Posterior vena cava (tissue), 2 donors: ENCODE data around the gene PER2. TPM values are rescaled to one million over a fixed set of nuclear protein-coding genes. Genes with fewer than 3 reads are reported as not detected.
A peak's percentile ranks its signal among the peaks of the same experiment; 100 is the strongest.

Experiments
- DNase-seq: peaks from one replicate; pipeline ENCODE4 v3.0.0-alpha.2; 2020; ENCODE audit warnings: low spot score
- intact Hi-C, 2 donors: fragments of 100-400 bp; cut with DNase I; formaldehyde crosslinking; loops; one replicate each; pipeline versions ENCODE4 v1.14.1 to v1.14.2; 2022 to 2023
- total RNA-seq, 2 donors: library from RNA; stranded (reverse); fragmentation: NEBNext Ultra II Directional; extraction: Animal tissue kit (Norgen Biotek cat#: 25700); gene quantifications; one replicate each; pipeline ENCODE4 v1.2.1, GENCODE V29; 2021
- donor health status: DM: yes; HTN: yes; CAD: no.
- donor health status: DM: yes; HTN: yes; CAD: no.

PER2 gene
- total RNA-seq, 2 donors from 2014 or later, result 10.1 to 16.8 TPM

DNA sequence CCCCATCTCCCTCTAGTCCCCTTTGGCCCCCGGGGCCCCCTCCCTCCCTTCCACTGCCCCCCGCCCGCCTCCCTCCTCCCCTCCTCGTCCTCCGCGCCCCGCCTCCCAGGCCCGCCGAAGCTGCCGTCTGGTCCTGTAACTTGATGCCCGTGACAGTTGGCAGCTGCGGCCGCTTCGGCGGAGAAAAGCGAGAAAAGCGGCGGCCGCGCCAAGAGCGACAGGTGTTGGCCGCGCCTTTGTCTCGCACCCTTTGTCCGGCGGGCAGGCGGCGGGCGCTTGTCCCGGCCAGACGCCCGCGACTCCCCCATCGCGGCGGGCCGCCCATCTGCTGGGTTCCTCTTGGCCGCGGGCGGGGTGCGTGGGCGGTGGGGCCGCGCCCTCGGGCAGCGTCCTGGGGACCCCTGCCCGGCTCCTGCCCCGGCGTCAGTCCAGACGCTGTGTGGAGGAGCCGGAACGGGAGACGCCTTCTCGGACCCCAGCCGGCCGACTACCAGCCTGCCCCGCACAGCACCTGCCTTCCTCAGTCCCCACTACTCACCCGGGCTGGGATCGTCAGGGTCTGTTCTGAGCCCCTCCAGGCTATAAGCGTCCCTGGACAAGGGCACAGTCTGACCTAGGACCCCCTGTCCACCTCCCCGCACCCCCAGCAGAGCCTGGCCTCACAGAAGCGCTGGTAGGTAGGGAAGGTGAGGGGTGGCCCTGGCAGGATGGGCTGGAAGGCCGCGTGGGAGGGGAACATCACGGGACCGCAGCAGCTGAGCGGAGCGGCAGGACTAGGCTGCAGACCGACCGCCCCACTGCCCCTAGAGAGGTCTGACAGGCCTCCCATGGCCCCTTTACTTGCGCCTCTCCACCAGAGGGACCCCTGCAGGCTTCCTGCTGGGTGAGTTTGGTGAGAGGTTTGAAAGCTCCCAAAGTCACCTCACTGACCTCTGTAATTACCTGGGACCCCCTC, 47.4 kb downstream of the PER2 start:
- intact Hi-C loops, result loop anchor here in 1 of 2 donors (1.0 kb wide), 1 partner anchor 44 kb away; no protein-coding TSS in a partner anchor
- DNase-seq, result peak; percentile 82

- DNase-seq, result peak; percentile 96
Measured at GRCh38 chr2:238239863-238240756, 48.3 kb downstream of the PER2 start, which contains the start of gene HES6. Gene HES6 (minus strand): TSS chr2:238240038. CDS start chr2:238239905, 133 bp downstream.

GRCh38 chr2:238239543-238239862, 48.9 kb downstream of the PER2 start:
- DNase-seq, result no peak
- intact Hi-C loops, result no loop called here

More at GRCh38 chr2:238239863-238240756, 48.3 kb downstream of the PER2 start, which contains the start of gene HES6:
- intact Hi-C loops, result no loop called here

GRCh38 chr2:238238766-238239542, 49.5 kb downstream of the PER2 start:
- intact Hi-C loops, result no loop called here
- peak; percentile 85 for DNase-seq

- peak; percentile 46 for DNase-seq
- intact Hi-C loops, result no loop called here
Measured at GRCh38 chr2:238238311-238238765, 50.1 kb downstream of the PER2 start.

DNA sequence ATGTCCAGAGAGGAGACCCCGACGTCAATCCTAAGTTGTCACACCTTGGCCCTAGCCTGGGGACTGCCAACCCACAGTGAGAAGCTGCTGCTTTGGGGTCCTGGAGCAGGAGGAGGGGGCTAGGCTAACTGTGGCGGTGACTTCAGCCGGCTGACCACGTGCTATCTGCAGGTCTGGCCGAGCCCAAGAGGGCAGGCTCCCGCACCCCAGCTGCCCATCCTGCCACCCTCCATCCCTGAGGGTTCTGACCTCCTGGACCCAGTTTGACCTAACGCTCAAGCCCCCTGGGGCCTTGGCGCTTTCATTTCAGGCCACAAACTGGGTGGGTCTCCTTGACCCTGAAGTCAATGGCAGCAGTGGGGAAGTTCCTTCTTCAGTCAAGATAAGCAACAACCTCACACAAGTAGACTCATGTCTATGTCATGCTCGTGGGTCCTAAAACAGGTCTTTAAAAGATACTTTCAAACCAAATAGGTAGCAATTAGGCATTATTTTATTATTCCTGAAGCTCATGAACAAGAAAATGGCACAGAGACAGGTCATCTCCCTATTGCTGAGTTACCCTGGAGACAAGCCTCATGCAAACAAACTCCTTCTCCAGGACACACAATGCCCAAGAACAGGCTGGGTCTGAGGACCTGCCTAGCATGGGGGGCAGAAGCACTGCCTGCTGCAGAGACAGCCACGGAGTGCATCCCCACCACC, 50.8 kb downstream of the PER2 start:
- DNase-seq, result peak; percentile 72
- intact Hi-C loops, result no loop called here

DNA sequence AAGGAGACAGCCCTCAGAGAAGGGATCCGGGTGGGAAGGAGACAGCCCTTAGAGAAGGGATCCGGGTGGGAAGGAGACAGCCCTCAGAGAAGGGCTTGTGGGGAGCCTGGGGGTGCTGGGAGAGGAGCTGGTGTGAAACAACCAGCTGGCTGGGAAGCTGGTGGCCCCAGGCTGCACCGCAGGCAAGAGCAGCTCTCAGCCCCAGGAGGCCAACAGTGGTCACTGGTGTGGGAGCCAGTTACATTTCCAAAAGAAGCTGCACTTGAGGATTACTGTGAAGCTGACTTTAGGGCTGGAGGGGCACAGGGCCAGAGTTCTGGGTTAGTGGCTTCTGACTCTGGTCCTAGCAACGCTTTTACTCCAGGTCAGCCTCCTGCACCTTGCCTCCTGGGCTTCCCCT, 51.8 kb downstream of the PER2 start:
- peak; percentile 67 for DNase-seq
- intact Hi-C loops, result no loop called here

DNA sequence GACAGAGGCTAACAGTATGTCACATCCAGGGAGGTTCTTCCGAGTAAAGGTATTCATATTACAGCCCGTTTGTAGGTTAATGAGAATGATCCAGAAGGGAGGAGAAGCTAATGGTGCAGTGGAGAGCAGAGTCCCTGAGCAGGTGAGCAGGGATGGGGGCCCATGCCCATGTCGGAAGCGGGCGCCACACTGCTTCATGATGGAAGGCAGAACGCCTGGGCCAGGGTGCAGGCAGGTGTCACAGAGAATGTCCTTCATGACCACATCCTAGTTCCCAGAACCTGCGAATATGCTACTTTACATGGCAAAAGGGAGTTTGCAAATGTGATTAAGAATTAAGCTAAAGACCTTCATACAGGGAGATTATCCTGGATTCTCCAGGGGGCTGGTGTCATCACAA, 52.6 kb downstream of the PER2 start:
- intact Hi-C loops, result no loop called here
- DNase-seq, result peak; percentile 58

DNA sequence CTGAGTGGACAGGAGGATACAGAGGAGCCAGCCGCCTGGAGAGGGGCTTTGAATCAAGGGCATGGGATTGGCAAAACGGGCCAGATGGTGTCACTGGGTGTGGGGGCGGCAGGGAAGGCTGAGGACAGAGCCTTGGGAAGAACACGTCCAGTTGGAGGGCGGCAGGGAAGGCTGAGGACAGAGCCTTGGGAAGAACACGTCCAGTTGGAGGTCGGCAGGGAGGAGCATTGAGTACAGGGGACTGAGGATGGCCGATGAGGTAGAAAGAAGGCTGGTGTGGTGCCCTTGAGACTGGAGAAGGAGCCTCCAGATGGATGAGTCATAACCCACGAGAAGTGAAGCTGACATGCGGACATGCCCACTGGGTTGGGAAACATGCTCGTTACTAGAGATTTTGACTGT, 53.1 kb downstream of the PER2 start:
- DNase-seq, result peak; percentile 81
- intact Hi-C loops, result no loop called here

- intact Hi-C loops, result no loop called here
- DNase-seq, result no peak
Measured at GRCh38 chr2:238233625-238234024, 54.8 kb downstream of the PER2 start.

DNA sequence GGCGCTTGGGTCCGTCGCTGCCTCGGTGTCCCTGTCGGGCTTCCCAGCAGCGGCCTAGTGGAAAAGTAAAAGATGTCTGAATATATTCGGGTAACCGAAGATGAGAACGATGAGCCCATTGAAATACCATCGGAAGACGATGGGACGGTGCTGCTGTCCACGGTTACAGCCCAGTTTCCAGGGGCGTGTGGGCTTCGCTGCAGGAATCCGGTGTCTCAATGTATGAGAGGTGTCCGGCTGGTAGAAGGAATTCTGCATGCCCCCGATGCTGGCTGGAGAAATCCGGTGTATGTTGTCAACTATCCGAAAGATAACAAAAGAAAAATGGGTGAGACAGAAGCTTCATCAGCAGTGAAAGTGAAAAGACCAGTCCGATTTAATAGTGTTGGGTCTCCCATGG, 56.6 kb downstream of the PER2 start:
- intact Hi-C loops, result no loop called here
- no peak for DNase-seq

- intact Hi-C loops, result no loop called here
- DNase-seq, result peak; percentile 91
Measured at GRCh38 chr2:238231251-238231793, 57.1 kb downstream of the PER2 start.

GRCh38 chr2:238230699-238231098, 57.7 kb downstream of the PER2 start:
- no peak for DNase-seq
- intact Hi-C loops, result no loop called here

DNA sequence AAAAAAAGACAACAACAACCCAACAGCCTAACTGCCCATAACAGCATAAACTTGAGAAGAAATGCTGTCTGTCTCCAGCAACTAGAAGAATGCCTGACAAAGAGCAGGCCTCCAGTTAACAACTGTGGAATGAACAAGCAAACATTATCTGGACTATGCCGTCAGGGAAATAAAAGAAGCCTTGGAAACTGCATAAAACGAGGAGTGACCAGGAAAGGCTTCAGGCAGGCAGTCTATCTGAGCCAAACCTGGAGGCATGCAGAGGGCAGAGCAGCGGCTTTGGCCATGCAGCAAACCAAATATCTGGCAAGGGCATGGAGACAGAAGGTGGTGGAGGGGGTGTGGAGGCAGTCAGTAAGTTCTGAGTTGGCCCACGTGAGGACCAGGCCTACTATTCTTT, 59.7 kb downstream of the PER2 start:
- no peak for DNase-seq
- intact Hi-C loops, result no loop called here

GRCh38 chr2:238227587-238228032, 60.8 kb downstream of the PER2 start:
- no peak for DNase-seq
- intact Hi-C loops, result no loop called here

- DNase-seq, result no peak
- intact Hi-C loops, result no loop called here
Measured at GRCh38 chr2:238226698-238227586, 61.5 kb downstream of the PER2 start.
